Activated T-cell treated with anti-CD3 and anti-CD28 coated beads, Interleukin-2, amount 50 U/mL, for 1 hour (primary cell): Measurements from ENCODE around the gene TRIM63.

ENCODE experiments used
- DNase-seq: peaks from one replicate; pipeline ENCODE4 v3.0.0-alpha.2; 2020

Gene TRIM63

DNA sequence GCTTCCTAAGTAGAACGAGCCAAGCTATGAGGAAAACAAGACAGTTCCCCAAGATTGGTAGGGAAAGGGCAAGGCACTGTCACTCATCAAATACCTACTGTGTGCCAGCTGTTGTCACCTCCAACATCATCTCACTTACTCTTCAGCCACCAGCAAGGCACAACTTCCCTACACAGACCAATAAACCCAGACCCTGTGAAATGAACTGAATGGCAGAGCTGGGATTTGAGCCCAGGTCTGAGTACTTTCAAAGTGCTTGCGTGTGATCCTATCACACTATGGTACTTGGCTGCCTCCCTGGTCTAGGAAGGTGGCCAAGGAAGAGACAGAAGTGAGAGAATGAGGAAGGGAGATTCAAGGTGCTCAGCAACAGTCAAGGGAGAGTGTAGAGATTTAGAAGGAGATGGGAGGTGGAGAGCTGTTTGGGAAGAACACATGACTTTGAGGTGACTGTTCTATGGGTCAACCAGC is 16.7 kb upstream of the TRIM63 start:
- DNase-seq = no peak

DNA sequence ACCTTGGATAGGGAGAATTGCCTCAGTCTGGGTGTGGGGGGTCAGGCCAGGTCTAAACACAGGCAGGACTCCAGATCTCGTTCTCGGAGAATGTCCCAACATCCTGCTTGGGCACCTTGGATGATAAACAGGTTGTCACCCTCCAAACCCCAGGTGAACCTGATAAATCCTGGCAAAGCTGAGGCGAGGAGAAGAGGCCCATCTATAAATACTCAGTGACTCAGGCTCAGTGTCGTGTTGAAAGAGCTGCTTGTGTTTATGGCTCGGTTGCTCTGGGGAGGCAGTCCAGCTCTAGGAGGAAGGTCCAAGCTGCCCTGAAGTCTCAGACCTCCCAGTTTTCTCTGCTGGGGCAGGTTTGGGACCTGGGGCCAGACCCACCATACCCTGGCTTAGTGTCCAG is 15.8 kb upstream of the TRIM63 start:
- no peak for DNase-seq

DNA sequence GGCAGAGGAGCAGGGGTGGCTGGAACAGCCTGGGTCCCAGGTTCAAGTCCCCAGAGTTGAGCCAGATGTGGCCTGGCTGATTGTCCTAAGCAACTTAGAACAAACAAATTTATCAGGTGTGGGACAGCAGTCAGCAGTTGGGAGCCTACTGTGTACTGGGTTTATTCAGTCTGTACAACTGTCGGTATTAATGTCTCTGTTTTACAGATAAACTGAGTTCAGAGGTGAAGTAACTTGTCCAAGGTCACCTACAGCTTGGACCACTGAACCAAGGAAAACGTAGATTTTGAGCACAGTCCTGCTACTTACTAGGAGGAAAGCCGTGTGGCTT is 14.6 kb upstream of the TRIM63 start:
- DNase-seq = no peak

DNA sequence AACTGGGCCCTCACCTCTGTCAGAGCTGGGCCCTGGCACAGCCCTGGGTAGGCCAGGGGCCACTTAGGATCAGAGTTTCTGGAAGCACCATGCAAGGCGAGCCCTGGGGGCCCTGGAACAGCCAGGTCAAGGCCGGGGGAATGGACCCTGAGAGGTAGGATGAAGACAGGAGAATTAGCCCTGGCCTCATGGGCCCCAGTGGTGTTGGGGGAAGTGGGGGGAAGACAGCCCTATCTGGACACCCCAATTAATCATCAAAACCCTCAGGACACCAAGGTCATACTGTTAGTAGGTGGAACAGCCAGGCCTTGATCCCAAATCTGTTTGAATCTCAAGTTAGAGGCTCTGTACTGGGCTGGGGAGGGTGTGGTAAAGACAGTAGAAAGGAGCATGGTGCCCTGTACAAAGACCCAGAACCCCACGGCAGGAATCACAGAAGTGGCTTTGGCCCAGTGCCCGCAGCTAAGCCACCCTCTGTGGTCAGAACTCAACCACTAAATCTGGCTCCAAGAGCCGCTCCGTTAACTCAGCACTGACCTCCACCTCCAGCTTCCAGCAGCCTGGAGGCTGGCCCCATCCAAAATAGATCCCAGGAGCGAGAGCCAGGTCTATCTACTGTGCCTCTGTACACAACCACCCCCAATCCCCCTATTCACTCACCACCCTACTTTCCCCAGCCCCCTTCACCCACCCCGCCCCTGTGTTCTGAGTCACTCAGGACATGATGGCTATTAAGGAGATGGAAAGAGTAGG is 14.0 kb upstream of the TRIM63 start:
- DNase-seq = no peak

DNA sequence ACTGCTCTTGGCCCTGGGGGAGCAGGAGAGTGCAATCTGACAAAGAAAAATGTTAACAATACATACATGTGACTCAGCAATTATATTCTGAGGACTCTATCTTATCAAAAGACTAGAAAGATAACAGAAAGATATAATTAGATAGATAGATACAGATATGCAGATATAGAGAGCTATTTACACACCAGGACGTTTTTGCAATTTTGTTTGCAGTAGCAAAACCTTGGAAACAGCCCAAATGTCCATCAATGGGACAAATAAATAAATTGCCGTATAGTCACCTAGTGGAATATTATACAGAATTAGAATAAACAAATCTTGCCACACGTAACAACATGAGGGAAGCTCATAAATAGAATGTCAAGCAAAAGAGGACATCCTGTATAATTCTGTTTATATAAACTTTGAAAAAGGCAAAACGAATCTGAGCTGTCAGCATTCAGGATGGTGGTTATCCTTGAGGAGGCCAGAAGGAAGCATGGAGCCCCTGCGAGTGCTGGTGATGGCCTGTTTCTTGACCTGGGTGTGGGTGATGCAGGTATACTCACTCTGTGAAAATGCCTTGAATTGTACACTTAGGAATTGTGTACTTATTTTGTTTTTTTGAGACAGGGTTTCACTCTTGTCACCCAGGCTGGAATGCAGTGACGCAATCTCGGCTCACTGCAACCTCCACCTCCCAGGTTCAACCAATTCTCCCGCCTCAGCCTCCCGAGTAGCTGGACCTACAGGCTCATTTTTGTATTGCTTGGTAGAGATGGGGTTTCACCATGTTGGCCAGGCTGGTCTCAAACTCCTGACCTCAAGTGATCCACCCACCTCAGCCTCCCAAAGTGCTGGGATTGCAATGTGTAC is 12.8 kb upstream of the TRIM63 start:
- DNase-seq = no peak

DNA sequence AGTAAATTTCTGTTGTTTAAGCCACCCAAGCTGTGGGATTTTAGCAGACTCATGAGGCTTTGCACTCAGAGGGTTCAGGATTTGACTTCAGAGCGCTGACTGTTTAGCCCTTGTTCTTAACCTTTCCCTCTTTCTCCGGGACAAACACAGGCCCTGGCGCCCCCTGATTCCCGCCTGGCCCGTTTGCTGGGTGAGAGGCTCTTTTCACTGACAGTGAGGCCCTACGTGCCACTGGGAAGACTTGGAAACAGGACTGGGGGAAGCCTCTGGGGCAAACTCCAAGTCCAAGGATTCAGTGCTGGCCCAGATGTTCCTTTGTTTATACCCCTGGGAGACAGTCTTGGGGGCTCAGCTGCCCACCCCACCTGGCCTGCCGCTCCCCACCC is 11.7 kb upstream of the TRIM63 start:
- no peak for DNase-seq

DNA sequence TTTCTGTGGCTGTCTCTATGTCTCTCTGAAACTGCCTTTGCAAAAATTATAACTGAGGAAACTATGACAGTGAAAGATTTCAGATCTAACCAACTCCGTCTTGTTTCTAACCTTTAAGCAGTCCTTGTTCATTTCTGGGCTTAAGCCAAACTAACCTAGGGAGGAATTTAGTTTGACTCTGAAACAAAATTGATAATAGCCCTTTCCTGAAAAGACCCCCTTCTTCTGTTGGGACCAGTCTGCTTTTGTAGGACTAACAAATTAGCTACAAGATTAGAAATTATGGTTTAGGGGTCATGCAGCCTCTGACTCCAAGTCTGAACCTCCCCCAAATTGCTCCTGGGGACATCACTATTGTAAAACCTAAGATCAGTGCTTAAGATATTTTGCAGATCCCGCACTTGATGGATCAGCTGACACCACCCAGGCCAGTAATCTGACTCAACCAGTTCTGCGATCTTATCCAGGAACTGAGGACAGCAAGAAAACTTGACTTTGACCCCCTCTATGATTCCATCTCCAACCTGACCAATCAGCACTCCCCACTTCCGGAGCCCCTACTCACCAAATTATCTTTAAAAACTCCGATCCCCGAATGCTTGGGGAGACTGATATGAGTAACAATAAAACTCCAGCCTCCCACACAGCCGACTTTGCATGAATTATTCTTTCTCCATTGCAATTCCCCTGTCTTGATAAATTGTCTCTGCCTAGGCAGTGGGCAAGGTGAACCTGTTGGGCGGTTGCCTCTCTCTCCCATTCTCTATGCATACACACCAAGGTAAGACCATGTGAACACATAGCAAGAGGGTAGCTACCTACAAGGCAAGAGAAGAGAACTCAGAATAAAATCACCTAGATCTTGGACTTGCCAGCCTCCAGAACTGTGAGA is 11.1 kb upstream of the TRIM63 start:
- no peak for DNase-seq

DNA sequence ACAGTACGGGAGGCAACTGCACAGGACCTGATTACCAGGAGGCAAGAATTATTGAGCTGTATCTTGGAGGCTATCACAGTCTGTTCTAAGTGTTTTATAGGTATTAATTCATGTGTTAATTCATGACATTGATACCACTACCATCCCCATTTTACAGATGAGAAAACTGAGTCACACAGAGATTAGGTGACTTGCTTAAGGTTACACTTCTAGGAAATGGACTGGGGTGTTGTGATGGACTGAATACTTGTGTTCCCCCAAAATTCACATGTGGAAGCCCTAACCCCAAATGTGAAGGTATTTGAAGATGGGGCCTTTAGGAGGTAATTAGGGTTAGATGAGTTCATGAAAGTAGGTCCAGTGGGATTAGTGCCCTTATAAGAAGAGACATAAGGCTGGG is 10.1 kb upstream of the TRIM63 start:
- no peak for DNase-seq

DNA sequence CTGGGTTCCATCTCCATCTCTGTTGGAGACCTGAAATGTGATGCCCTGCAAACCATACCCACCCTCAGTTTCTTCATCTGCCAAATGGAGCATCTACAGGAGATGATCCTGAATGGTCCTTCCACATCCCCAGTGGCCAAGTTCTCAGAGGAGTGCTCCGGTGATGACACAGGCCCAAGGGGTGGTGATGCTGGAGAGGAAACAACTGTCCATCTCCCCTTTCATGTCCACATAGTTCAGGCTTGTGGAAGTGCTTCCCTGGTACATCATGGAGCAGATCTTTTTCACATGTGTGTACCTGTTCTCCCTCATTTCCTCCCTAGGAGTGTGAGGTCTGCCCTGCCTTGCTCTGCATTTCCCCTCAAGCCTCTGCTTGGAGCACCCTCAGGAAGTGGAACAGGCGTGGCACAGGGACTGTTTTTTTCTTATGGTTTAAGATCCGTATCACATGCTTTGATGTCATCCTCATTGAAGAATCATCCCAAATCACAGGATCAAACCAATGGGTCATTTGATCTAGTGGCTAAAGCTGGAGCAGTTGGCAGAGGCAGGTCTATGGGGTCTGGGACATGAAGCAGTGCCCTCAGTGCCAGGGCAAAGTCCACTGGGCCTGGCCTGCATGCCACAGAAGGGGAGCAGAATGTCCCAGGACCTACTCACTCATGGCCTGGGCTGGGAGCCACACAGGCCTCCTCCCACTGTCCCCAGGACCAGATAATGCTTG is 8.2 kb upstream of the TRIM63 start:
- no peak for DNase-seq

DNA sequence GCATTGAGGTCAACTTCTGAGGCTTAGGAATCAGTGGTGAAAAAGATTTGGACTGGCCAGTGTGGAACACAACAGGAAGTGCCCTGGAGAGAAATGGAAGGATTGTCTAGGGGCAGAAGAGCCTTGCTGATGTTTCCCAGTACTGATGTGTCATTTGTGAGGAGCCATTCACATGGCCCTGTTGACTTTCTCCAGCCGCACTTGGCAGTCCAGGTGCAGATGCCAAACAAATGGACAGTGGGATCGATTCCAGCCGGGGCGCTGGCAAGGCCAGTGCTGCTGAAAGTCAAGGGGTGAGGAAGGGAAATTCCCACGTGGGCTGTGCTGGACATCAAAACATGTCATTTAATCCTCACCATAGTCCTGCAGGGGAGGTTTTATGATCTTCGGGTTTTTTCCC is 4.9 kb upstream of the TRIM63 start:
- DNase-seq = no peak

DNA sequence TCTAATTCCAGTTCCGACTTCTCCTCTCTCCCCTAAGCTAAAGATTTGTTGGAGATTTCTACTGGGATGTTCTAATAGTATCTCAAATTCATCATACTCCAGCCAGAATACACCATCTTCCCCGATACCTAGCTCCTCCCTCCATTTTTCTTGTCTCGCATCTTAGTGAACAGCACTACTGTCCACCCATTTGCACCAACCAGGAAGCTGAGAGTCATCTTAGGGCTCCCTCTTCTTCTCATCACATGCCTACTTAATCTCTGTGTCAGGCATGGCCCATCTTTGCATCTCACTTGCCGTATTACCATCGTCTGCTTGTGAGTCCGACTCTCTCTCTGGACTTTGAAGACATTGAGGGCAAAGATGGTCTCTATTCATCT is 3.5 kb upstream of the TRIM63 start:
- DNase-seq = no peak

DNA sequence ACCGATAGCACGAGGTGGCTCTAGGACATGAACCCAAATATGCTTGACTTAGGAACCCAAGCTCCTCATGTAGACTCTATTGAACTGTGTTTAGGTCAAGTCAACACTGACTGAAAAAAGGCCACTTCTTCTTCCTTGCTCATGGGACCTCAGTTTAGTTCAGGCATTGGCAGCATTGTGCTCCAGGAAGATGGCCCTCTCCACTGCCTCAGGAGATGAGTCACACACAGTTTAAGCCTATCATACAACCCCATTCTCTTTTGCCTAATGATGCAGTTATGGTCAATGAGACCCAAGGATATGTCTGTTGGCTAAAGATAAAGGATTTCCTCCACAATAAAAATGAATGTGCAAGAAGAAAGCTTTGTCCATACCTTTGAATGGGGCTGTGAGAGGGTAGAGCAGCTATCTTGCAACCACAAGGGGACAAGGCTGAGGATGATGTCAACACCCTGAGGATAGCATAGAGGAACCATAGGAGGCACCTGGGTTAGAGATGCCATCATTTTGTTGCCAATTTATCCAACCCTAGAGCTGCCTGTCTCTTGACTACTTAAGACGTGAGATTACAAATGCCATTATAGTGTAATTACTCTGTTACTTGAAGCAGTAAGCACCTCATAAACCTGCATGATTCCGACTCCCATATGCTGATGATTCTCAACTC is 3.0 kb upstream of the TRIM63 start:
- no peak for DNase-seq

DNA sequence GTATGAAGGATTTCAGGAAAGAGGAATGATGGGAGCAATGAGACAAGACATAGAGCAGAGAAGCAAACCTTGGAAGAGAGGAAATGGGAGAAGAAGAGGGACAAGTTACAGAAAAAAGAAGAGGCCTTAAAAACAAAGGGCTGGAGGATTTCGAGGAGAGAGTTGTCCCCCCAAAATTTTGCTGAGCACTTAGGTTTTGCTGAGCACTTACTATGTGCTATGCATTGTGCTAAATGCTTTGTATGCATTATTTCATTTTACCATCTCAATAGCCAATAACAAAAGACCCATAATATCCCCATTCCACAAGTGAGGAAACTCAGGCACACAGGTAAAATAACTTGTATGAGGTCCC is 2.5 kb upstream of the TRIM63 start:
- DNase-seq = no peak

DNA sequence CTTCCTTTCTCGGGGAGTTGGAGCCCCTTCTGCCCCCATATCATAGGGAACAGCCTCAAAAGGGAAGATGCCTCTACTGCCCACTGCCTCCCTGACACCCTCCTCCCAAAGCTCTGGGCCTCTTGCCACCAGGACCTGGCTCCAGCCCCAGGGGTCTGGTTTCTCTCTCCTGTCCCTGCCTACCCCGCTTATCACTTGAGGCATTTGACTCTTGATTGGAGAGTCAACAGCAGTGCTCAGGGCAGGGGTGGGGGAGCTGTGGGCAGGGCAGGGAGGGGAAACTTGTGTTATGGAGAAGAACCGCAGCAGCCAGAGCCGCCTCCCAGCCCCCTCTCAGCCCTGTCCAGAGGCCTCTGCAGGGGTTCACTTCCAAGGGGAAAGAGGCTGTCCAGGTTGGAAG is 573 bp downstream of the TRIM63 start:
- no peak for DNase-seq

DNA sequence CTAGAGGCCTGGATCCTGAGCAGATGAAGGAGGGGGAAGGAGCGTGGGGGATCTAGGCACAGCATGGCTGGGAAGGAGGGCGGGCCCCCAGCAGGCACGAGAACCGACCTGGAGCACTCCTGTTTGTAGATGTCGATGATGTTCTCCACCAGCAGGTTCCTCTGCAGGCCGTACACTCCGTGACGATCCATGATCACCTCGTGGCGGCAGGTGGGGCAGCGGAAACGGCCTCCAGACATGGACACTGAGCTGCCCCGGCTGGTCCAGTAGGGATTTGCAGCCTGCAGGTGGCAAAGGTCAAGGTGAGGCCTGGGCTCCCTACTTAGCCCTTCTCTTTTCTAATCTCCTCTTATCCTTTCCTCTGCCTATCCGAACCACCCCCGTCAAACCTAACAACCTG is 1.3 kb downstream of the TRIM63 start:
- no peak for DNase-seq

DNA sequence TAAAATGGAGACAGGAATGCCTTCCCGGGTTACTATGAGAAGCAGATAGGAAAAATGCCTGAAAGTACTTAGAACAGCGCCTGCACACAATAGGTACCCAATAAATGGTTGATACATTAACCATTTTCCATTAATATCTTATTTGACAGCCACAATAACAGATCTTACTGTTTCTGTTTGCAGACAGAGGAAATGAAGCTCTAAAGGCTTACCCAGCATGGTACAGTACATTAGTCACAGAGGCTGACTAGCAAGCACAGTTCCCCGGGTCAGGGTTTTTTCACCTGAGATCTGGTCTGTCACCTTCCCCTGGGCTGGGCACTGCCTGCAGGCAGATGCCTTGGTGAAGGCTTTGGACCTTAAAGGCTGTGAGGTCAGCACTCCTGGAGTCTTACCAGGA is 2.9 kb downstream of the TRIM63 start:
- DNase-seq = no peak

DNA sequence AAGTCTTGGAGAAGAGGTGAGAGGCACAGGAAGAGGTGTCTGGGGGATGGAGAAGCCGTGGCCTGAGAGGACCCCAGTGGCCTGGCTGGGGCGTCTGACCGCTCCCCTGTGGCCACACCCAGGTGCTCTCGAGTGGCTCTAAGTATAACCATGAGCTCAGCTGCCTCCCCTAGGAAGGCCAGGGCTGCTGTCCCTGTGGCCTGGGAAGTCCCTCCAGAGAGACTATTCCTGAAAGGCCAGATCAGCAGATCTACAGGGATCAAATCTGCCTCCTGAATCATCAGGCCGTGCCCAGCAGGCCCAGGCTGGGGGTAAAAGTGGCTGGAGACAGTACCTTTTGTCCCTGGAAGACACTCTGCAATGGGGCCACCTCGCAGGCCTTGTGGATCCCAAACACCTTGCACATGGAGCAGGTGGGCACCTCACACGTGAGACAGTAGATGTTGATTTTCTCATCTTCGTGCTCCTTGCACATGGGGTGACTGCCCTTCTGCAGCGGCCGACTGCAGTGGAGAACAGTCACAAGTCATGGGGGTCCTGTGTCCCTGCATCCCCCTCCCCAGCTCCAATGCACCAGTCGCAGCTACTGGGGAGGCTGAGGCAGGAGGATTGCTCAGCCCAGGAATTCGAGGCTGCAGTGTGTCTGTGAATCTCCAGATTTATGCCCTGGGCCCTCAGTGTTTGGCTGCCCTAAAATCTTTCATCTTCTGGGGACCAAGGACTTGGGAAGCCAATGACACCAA is 6.4 kb downstream of the TRIM63 start:
- DNase-seq = no peak

DNA sequence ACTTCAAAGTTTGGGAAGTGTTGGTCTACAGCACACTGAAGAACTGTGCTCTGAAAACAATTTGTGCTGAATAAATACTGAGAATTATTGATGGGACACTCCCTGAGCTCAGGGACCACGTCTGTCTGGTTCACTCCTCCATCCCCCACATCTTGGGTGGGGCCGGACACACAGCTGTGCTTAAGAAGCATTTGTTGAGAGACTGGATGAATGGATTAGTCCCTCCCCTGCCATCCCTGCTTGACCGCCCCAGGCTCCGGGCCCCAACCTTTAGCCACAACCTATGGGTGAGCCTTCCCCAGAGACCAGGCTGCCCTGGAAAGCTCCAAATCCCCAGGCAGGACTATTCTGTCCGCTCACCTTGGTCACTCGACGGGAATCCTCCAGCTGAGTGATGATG is 7.5 kb downstream of the TRIM63 start:
- DNase-seq = no peak

DNA sequence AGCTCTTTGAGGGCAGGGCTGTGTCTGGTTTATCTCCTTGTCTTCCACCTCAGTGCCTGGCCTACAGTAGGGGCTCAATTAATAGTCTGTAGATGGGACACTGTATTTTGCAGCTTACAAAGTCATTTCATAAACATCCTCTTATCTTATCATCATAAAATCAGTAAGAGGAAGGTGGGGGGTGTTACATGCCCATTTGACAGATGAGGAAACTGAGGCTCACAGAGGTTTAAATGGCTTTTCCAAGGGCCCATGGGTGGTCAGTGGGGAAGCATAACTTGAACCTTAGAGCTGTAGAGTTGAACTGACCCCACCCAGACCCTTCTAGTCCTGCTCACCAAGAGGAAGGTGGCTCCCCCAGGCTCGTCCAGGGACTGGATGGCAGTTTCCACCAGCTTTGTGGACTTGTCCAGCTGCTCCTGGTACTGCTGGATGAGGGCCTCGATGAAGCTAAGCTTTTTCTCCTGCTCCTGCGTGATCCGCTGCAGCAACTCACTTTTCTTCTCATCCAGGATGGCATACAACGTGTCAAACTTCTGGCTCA is 9.3 kb downstream of the TRIM63 start:
- DNase-seq = no peak

DNA sequence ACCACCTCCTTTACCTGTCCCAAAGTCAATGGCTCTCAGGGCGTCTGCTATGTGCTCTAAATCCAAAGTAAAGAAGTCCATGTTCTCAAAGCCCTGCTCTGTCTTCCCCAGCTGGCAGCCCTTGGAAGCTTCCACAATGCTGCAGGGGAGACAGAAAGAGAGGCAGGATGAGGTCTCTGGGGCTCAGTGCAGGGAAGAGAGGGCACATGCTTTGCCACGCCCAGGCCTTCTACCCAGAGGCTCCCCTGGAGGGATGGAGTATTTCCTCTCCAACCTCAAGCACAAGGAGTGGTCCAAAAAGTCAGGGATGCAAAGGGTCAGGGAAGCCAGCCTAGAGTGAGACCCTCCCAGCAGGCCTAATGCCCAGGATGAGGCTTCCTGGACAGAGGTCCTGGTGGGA is 10.2 kb downstream of the TRIM63 start:
- no peak for DNase-seq

DNA sequence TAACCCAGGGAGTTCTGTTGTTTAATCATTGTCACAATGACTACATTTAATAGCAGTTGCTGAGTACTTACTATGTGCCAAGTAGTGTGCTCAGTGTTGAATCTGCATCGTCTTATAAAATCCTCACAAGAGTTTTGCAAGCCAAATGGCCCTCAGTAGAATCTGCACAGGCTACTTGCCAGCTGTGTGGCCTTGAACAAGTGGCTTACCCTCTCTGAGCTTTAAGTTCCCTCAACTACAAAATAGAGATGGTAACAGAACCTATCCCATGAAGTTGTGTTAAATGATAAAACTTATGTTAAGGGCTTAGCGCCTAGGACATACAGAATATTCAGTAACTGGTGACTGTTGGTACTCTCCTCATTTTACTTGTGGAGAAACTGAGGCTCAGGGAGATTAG is 12.4 kb downstream of the TRIM63 start:
- DNase-seq = no peak
